NT2/D1 (cell line): ENCODE results near the gene QPCT.

Experiments used
- SUZ12 ChIP-seq: IDR thresholded peaks from 2 replicates; pipeline ENCODE4 v1.6.1; 2011; ENCODE audit not compliant: insufficient read length, insufficient read depth; ENCODE audit errors: extremely low read depth
- YY1 ChIP-seq: IDR thresholded peaks from 2 replicates; pipeline ENCODE4 v1.6.1; 2011; ENCODE audit not compliant: insufficient read length, insufficient read depth
- ZNF274 ChIP-seq: IDR thresholded peaks from 2 replicates; pipeline ENCODE4 v1.6.1; 2011; ENCODE audit warnings: mild to moderate bottlenecking, low read depth, low read length

GRCh38 chr2:37392428-37392827 is 48.0 kb downstream of the QPCT start:
- no peak for TF ChIP-seq YY1
- TF ChIP-seq ZNF274: no peak
- TF ChIP-seq SUZ12: no peak
